AG09319 (cell line): ENCODE measurements around the gene ANKRD33.

Experiments used
- DNase-seq: peaks from one replicate; pipeline ENCODE4 v3.0.0-alpha.2; 2010; ENCODE audit warnings: low read depth; ENCODE audit errors: extremely low read depth
- CTCF ChIP-seq: IDR thresholded peaks from 2 replicates; pipeline ENCODE4 v1.5.1; 2011; ENCODE audit warnings: low read depth, mild to moderate bottlenecking, inconsistent platforms, low read length, moderate library complexity

The ANKRD33 gene

GRCh38 chr12:51887476-51888315 lies at the start of gene ANKRD33:
TSS of gene ANKRD33 (plus strand) at chr12:51888103. CDS start at chr12:51888187, 84 bp downstream.
- DNase-seq, result no peak
- TF ChIP-seq CTCF, result no peak

GRCh38 chr12:51838762-51839161 lies 49.1 kb upstream of the ANKRD33 start:
- no peak for DNase-seq
- no peak for TF ChIP-seq CTCF

GRCh38 chr12:51839310-51839947 lies 48.5 kb upstream of the ANKRD33 start:
- no peak for DNase-seq
- TF ChIP-seq CTCF, result no peak

- no peak for DNase-seq
- TF ChIP-seq CTCF, result no peak
Measured at GRCh38 chr12:51840966-51841365, 46.9 kb upstream of the ANKRD33 start.

- DNase-seq, result no peak
- TF ChIP-seq CTCF, result no peak
Measured at GRCh38 chr12:51841727-51842126, 46.2 kb upstream of the ANKRD33 start.

GRCh38 chr12:51844854-51845253 lies 43.0 kb upstream of the ANKRD33 start:
- DNase-seq, result no peak
- TF ChIP-seq CTCF, result no peak

GRCh38 chr12:51845482-51845881 lies 42.4 kb upstream of the ANKRD33 start:
- TF ChIP-seq CTCF, result no peak
- no peak for DNase-seq
